Effector memory CD8-positive, alpha-beta T cell (primary cell): ENCODE results near the gene RAPGEFL1.
"Not testable (repeated sequence)": the region's sequence is repeated elsewhere in the genome, so short reads cannot be mapped to it uniquely, and the experiment has no call there.

Experiments
- ATAC-seq: fragments of 150-1000 bp; cut with Tn5 transposase; replicated peaks from 2 replicates; pipeline ENCODE4 v1.10.0; 2021; ENCODE audit warnings: mild to moderate bottlenecking, moderate library complexity
- DNase-seq, 3 experiments: peaks; one replicate each; pipeline ENCODE4 v3.0.0; 2021
- H3K27ac Mint-ChIP-seq, 2 donors: one replicate each; pipeline ENCODE4 v1.8.0; 2022; ENCODE audit warnings: mild to moderate bottlenecking in 2 of 2, mixed read lengths in 2 of 2, moderate library complexity in 2 of 2
- H3K27me3 Mint-ChIP-seq, 2 donors: one replicate each; pipeline ENCODE4 v1.8.0; 2022; ENCODE audit warnings: mixed read lengths in 2 of 2
- H3K36me3 Mint-ChIP-seq: one replicate; pipeline ENCODE4 v1.8.0; 2022; ENCODE audit warnings: mild to moderate bottlenecking, moderate library complexity, mixed read lengths; ENCODE audit not compliant: insufficient read depth
- H3K4me1 Mint-ChIP-seq, 2 donors: one replicate each; pipeline ENCODE4 v1.8.0; 2022; ENCODE audit warnings: low read depth in 2 of 2, mixed read lengths in 2 of 2
- H3K4me3 Mint-ChIP-seq, 2 donors: one replicate each; pipeline ENCODE4 v1.8.0; 2022; ENCODE audit warnings: mild to moderate bottlenecking in 2 of 2, mixed read lengths in 2 of 2, moderate library complexity in 2 of 2
- H3K9me3 Mint-ChIP-seq, 2 donors: one replicate each; pipeline ENCODE4 v1.8.0; 2022; ENCODE audit warnings: mixed read lengths in 2 of 2

Gene RAPGEFL1

DNA sequence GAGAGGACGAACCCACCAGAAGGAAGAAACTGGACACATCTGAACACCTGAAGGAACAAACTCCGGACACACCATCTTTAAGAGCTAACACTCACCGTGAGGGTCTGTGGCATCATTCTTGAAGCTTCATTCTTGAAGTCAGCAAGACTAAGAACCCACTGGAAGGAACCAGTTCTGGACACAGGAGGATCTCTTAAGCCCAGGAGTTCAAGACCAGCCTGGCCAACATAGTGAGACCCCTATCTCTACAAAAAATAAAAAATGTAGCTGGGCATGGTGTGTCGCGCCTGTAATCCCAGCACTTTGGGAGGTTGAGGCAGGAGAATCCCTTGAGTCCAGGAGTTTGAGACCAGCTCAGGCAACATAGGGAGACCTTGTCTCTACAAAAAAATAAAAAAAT, 21.3 kb downstream of the RAPGEFL1 start:
- DNase-seq = no peak
- no peaks in the 10 kb centered on the region for H3K4me1 Mint-ChIP-seq
- no peak overlapping the region for H3K4me3 Mint-ChIP-seq
- no peaks in the 10 kb centered on the region for H3K9me3 Mint-ChIP-seq
- H3K27me3 Mint-ChIP-seq = peaks cover 13 to 28% of the 10 kb centered on the region in 2 donors
- ATAC-seq = no peak
- no peaks in the 10 kb centered on the region for H3K36me3 Mint-ChIP-seq
- H3K27ac Mint-ChIP-seq = no peak overlapping the region

DNA sequence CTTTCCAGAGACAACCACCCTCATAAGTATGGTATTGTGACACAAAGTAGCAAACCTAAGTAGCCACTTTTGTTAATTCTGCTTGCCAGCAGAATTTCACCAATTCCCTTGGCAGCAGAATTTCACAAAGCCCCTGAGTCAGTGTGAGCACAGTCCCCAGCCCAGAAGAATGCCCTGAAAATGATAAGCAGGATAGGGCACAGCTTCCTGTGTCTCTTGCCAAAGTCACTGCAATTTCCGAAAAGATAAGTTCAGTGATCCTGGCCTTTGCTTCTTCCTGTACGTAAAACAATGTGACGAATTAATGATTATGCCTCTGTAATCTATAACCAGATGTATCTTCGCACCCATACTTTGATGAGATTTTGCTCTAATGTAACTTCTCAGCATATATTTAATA, 25.9 kb downstream of the RAPGEFL1 start:
- Mint-ChIP-seq H3K4me1 (no peaks in the 10 kb centered on the region), H3K9me3 (no peaks in the 10 kb centered on the region), H3K36me3 (peaks cover 3% of the 10 kb centered on the region), H3K27me3 (peaks cover 6 to 16% of the 10 kb centered on the region in 2 donors), H3K4me3 (no peak overlapping the region), H3K27ac (no peak overlapping the region)
- ATAC-seq (no peak), DNase-seq (no peak)

GRCh38 chr17:40206193-40206592, 28.9 kb downstream of the RAPGEFL1 start:
- not testable (repeated sequence) for ATAC-seq, H3K9me3 Mint-ChIP-seq, H3K36me3 Mint-ChIP-seq, H3K27ac Mint-ChIP-seq, H3K27me3 Mint-ChIP-seq, DNase-seq, H3K4me1 Mint-ChIP-seq, H3K4me3 Mint-ChIP-seq

DNA sequence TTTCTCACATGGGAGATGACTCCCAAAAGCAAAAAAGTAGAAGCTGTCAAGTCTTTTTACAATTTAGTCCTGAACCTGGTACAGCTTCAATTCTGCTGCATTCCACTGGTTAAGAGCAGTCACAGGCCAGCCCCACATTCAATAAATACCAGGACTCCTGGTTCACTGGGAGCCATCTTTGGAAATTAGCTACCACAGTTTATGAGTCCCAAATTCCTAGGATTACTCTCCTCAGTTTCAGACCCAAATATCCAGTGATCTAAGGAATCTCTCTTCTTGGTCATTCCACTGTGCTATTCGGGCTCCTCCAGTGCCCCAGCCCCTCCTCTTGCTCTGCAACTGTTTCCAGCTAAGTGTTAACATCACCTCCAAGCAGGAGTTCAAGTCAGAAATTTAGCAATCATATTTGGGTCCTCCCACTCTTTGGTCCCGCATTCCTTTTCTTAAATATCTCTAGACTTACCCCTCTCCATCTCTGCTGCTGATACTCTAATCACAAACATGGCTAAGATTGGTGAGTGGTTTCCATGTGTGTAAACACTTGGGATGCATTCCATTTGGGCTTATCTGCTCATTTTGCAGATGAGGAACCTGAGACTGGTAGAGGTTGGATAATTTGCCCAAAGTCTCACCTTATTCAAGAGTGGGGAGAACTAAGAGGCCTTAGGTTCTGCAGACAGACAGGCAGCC, 32.3 kb downstream of the RAPGEFL1 start:
- ATAC-seq (no peak), DNase-seq (no peak)
- H3K9me3 Mint-ChIP-seq = no peaks in the 10 kb centered on the region
- no peaks in the 10 kb centered on the region for H3K4me1 Mint-ChIP-seq
- peaks cover 3% of the 10 kb centered on the region for H3K36me3 Mint-ChIP-seq
- H3K27ac Mint-ChIP-seq = no peak overlapping the region
- H3K4me3 Mint-ChIP-seq = no peak overlapping the region
- no peaks in the 10 kb centered on the region for H3K27me3 Mint-ChIP-seq

DNA sequence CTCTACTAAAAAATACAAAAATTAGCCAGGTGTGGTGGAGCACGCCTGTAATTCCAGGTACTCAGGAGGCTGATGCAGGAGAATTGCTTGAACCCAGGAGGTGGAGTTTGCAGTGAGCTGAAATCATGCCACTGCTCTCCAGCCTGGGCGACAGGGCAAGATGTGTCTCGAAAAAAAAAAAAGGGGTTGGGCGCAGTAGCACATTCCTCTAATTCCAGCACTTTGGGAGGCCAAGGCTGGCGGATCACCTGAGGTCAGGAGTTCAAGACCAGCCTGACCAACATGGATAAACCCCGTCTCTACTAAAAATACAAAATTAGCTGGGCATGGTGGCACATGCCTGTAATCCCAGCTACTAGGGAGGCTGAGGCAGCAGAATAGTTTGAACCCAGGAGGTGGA, 36.6 kb downstream of the RAPGEFL1 start:
- DNase-seq, H3K27ac Mint-ChIP-seq, H3K9me3 Mint-ChIP-seq, H3K27me3 Mint-ChIP-seq, H3K4me3 Mint-ChIP-seq, ATAC-seq, H3K4me1 Mint-ChIP-seq: not testable (repeated sequence)
- peaks cover 14% of the 10 kb centered on the region for H3K36me3 Mint-ChIP-seq

GRCh38 chr17:40218006-40218739, 40.9 kb downstream of the RAPGEFL1 start:
- ATAC-seq (no peak), DNase-seq (no peak)
- Mint-ChIP-seq H3K36me3 (peaks cover 29% of the 10 kb centered on the region), H3K9me3 (no peaks in the 10 kb centered on the region), H3K27ac (peak overlapping the region; percentile 99), H3K27me3 (no peaks in the 10 kb centered on the region), H3K4me3 (peak overlapping the region; percentile 83 to 95), H3K4me1 (peaks cover 14 to 30% of the 10 kb centered on the region in 2 donors)

DNA sequence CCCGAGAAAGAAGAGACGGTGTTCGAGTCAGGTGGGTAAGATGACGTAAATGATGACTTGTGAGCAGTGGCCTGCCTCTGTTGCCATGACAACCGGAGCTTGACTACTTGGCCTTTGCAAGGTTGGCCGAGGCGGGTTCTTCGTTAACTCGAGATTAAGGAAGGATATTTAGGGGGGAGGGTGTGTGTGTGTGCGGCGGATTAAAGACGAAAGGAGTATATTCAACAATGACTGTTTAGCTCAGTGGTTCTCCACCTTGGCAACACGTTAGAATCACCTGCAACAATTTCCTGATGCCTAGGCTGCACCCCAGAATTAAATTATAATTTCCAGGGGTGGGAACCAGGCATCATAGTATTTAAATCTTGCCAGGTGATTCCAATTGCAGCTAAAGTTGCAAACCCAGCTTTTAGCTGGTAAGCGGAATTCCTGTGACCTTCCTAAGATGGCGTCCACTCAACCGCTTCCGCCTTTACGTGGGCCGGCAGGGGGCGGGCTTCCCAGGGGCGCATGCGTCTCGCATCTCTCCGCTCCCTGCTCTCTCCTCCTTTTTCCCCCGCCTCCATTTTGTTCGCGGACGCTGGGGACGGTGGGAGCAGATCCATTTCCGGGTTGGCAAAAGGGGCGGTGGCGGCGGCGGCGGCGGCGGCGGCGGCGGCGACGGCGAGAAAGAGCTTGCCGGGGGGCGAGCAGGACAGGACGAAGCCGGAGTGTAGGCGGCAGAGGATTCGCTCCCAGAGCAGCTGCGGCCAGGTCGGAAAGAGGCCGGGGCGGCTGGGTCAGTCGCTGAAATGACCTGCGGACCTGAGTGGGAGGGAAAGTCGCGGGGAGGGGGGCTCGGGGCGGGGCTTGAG, 41.7 kb downstream of the RAPGEFL1 start, which contains the start of gene WIPF2:
Gene WIPF2 (plus strand): TSS at position 565 of the 854 bp plus-strand sequence. CDS start 37,156 bp downstream, outside the sequence.
- H3K4me3 Mint-ChIP-seq = peak within 1 kb of the TSS; percentile 83 to 95
- no peaks in the 10 kb centered on the region for H3K9me3 Mint-ChIP-seq
- H3K4me1 Mint-ChIP-seq = peaks cover 14 to 36% of the 10 kb centered on the region in 2 donors
- DNase-seq (peak; percentile 95 to 97 (median 96)), ATAC-seq (peak; percentile 88)
- no peaks in the 10 kb centered on the region for H3K27me3 Mint-ChIP-seq
- H3K36me3 Mint-ChIP-seq = peaks cover 29% of the 10 kb centered on the region
- H3K27ac Mint-ChIP-seq = peak within 1 kb of the TSS; percentile 99

GRCh38 chr17:40219594-40220338, 42.5 kb downstream of the RAPGEFL1 start:
- H3K36me3 Mint-ChIP-seq = peaks cover 36% of the 10 kb centered on the region
- peak overlapping the region; percentile 99 for H3K27ac Mint-ChIP-seq
- DNase-seq (peak; percentile 9 to 17 (median 17)), ATAC-seq (no peak)
- peaks cover 18 to 41% of the 10 kb centered on the region in 2 donors for H3K4me1 Mint-ChIP-seq
- peak overlapping the region; percentile 83 to 95 for H3K4me3 Mint-ChIP-seq
- H3K27me3 Mint-ChIP-seq = no peaks in the 10 kb centered on the region
- no peaks in the 10 kb centered on the region for H3K9me3 Mint-ChIP-seq

GRCh38 chr17:40224718-40225550, 47.7 kb downstream of the RAPGEFL1 start:
- Mint-ChIP-seq H3K4me1 (peaks cover 21 to 47% of the 10 kb centered on the region in 2 donors), H3K9me3 (no peaks in the 10 kb centered on the region), H3K36me3 (peaks cover 55% of the 10 kb centered on the region), H3K27me3 (no peaks in the 10 kb centered on the region), H3K27ac (peak overlapping the region; percentile 16 to 49), H3K4me3 (no peak overlapping the region)
- no peak for DNase-seq
- no peak for ATAC-seq

- peak overlapping the region in 1 of 2 donors; percentile 78 for H3K27ac Mint-ChIP-seq
- H3K9me3 Mint-ChIP-seq, ATAC-seq, DNase-seq, H3K27me3 Mint-ChIP-seq, H3K4me3 Mint-ChIP-seq: not testable (repeated sequence)
- H3K36me3 Mint-ChIP-seq = peaks cover 82% of the 10 kb centered on the region
- peaks cover 22 to 42% of the 10 kb centered on the region in 2 donors for H3K4me1 Mint-ChIP-seq
Observed at GRCh38 chr17:40229146-40229545, 51.9 kb downstream of the RAPGEFL1 start.

DNA sequence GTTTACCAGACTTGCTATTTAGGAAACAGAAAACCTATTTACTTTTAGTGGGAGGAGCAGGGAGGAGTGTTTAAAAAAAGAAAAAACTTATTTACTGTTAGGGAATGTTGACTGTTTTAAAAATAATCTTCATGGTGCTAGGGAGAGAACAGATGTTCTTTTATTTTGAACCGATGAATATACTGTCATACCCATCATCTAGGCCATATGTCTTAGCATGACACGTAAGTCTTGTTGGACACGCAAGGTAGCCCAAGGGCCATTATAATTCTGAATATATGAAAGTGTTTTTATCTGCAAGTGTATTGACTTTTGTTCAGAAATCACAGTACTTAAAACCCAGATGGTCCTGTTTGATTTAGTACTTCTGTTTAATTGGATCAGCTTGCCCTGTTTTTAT, 53.4 kb downstream of the RAPGEFL1 start:
- Mint-ChIP-seq H3K27ac (peak overlapping the region; percentile 42 to 78), H3K4me1 (peaks cover 14 to 35% of the 10 kb centered on the region in 2 donors), H3K4me3 (no peak overlapping the region), H3K9me3 (no peaks in the 10 kb centered on the region), H3K36me3 (peaks cover 87% of the 10 kb centered on the region), H3K27me3 (no peaks in the 10 kb centered on the region)
- ATAC-seq (no peak), DNase-seq (no peak)

- Mint-ChIP-seq H3K4me1 (peaks cover 14 to 33% of the 10 kb centered on the region in 2 donors), H3K36me3 (peaks cover 85% of the 10 kb centered on the region)
- not testable (repeated sequence) for H3K4me3 Mint-ChIP-seq, H3K9me3 Mint-ChIP-seq, H3K27me3 Mint-ChIP-seq, H3K27ac Mint-ChIP-seq, DNase-seq, ATAC-seq
Observed at GRCh38 chr17:40231928-40232327, 54.7 kb downstream of the RAPGEFL1 start.
